OCI-LY7 (cell line): ENCODE measurements around the gene L1TD1.

Source experiments
- EZH2phosphoT487 ChIP-seq: fragments of 200-600 bp; sonication (generic); IDR thresholded peaks from 2 replicates; pipeline ENCODE4 v1.6.1; 2018; ENCODE audit warnings: low read depth, borderline replicate concordance, mild to moderate bottlenecking, mixed run types, antibody characterized with exemption, low read length, moderate library complexity, mixed read lengths
- TF ChIP-seq, protein P1 (sequence below): fragments of 200-600 bp; sonication (generic); conservative IDR thresholded peaks from 2 replicates; pipeline ENCODE4 v1.5.1; 2014; ENCODE audit warnings: mild to moderate bottlenecking, antibody characterized with exemption, low read length, moderate library complexity, mixed read lengths

DNA sequence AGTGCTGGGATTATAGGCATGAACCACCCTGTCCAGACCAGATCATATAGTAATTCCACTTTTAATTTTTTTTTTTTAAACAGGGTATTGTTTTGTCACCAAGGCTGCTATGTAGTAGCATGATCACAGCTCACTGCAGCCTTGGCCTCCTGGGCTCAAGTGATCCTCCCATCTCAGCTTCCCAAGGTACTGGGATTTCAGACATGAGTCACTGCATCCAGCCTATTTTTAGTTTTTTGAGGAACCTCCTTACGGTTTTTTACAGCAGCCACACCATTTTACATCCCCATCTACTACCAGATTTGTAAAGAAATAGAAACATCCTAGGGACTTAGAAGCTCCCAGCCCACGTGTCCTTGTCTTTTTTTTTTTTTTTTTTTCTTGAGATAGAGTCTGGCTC lies 24.0 kb downstream of the L1TD1 start:
- TF ChIP-seq, protein P1, sequence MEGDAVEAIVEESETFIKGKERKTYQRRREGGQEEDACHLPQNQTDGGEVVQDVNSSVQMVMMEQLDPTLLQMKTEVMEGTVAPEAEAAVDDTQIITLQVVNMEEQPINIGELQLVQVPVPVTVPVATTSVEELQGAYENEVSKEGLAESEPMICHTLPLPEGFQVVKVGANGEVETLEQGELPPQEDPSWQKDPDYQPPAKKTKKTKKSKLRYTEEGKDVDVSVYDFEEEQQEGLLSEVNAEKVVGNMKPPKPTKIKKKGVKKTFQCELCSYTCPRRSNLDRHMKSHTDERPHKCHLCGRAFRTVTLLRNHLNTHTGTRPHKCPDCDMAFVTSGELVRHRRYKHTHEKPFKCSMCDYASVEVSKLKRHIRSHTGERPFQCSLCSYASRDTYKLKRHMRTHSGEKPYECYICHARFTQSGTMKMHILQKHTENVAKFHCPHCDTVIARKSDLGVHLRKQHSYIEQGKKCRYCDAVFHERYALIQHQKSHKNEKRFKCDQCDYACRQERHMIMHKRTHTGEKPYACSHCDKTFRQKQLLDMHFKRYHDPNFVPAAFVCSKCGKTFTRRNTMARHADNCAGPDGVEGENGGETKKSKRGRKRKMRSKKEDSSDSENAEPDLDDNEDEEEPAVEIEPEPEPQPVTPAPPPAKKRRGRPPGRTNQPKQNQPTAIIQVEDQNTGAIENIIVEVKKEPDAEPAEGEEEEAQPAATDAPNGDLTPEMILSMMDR = no peak
- TF ChIP-seq EZH2phosphoT487 = no peak
